ENCODE measurements around the gene KRTAP29-1. TPM values are rescaled to one million over a fixed set of nuclear protein-coding genes. Genes with fewer than 3 reads are reported as not detected.

Gene KRTAP29-1
- total RNA-seq (2014; rRNA removed; shearing (Covaris generic)), result not detected in 2 replicates
- not detected in 2 replicates for polyA plus RNA-seq (2016; fragmentation: Nextera tagmentation; extraction: Ambion mirVana)
- long read RNA-seq, result 0 reads

- Histone ChIP-seq H3K4me3 (no peak within 1 kb of the TSS), H3K36me3 (ENCODE audit: insufficient read depth) (no peaks in the 10 kb centered on the region; the same call in 1 of the 2 replicates), H2AFZ (0 out of 2 replicates have a peak within 1 kb of the TSS, but pooled peaks have one; percentile 23), H3K4me2 (no peak within 1 kb of the TSS), H3K9me2 (ENCODE audit: insufficient read depth) (no peaks in the 10 kb centered on the region), H3K27ac (ENCODE audit: low read depth) (no peak within 1 kb of the TSS), H3K4me1 (ENCODE audit: insufficient read depth) (no peaks in the 10 kb centered on the region), H3K79me2 (replicated peaks; ENCODE audit: insufficient read depth) (no peaks in the 10 kb centered on the region), H4K20me1 (replicated peaks; ENCODE audit: insufficient read depth) (no peaks in the 10 kb centered on the region), H3K27me3 (ENCODE audit: insufficient read depth) (no peaks in the 10 kb centered on the region), H3F3A (replicated peaks; ENCODE audit: low read depth) (no peaks in the 10 kb centered on the region)
- Mint-ChIP-seq H3K27me3 (ENCODE audit: insufficient read depth, low read depth, poor library complexity) (peaks cover 2% of the 10 kb centered on the region), H3K9me3 (no peaks in the 10 kb centered on the region; the same call in 2 of the 3 replicates), H3K4me1 (no peaks in the 10 kb centered on the region), H3K4me3 (no peak within 1 kb of the TSS), H3K27ac (no peak within 1 kb of the TSS), H3K36me3 (ENCODE audit: low read depth) (no peaks in the 10 kb centered on the region)
- no peak for ATAC-seq
- TF ChIP-seq CREB1 (CRISPR knock-in tag; IDR thresholded peaks at IDR 0.05; ENCODE audit: low read depth) (no peak), REST (IDR thresholded peaks at IDR 0.05; ENCODE audit: unreplicated experiment) (no peak), JUNB (IDR thresholded peaks at IDR 0.05; ENCODE audit: unreplicated experiment) (no peak)
- DNase-seq (ENCODE audit: low spot score), result no peak
Observed at GRCh38 chr17:41301916-41302901, at the start of gene KRTAP29-1. Gene KRTAP29-1 (minus strand): TSS chr17:41302851. CDS start chr17:41302851, 0 bp downstream.

GRCh38 chr17:41351177-41351576, 48.5 kb upstream of the KRTAP29-1 start:
- H3K4me3 Mint-ChIP-seq, result no peak overlapping the region
- H3K79me2 ChIP-seq (replicated peaks; ENCODE audit: insufficient read depth), result no peaks in the 10 kb centered on the region
- no peak for DNase-seq (ENCODE audit: low spot score)
- H3K4me3 ChIP-seq, result no peak overlapping the region
- no peak overlapping the region for H2AFZ ChIP-seq
- H3K9me3 Mint-ChIP-seq, result no peaks in the 10 kb centered on the region
- peaks cover 6% of the 10 kb centered on the region; the same call in 1 of the 2 replicates for H3K9me2 ChIP-seq (ENCODE audit: insufficient read depth)
- H3K4me1 Mint-ChIP-seq, result no peaks in the 10 kb centered on the region
- ATAC-seq, result no peak
- no peak overlapping the region for H3K27ac ChIP-seq (ENCODE audit: low read depth)
- no peaks in the 10 kb centered on the region for H3K27me3 ChIP-seq (ENCODE audit: insufficient read depth)
- no peaks in the 10 kb centered on the region for H3K36me3 Mint-ChIP-seq (ENCODE audit: low read depth)
- no peak overlapping the region for H3K27ac Mint-ChIP-seq
- no peaks in the 10 kb centered on the region for H3F3A ChIP-seq (replicated peaks; ENCODE audit: low read depth)
- peaks cover 2% of the 10 kb centered on the region for H3K27me3 Mint-ChIP-seq (ENCODE audit: insufficient read depth, low read depth, poor library complexity)
- 0 out of 2 replicates have a peak, but pooled peaks cover 4% of the 10 kb centered on the region for H4K20me1 ChIP-seq (replicated peaks; ENCODE audit: insufficient read depth)
- no peaks in the 10 kb centered on the region for H3K4me1 ChIP-seq (ENCODE audit: insufficient read depth)
- no peaks in the 10 kb centered on the region for H3K36me3 ChIP-seq (ENCODE audit: insufficient read depth)
- no peak overlapping the region for H3K4me2 ChIP-seq
- TF ChIP-seq ZNF331 (CRISPR knock-in tag; IDR thresholded peaks at IDR 0.05; ENCODE audit: low read depth), result no peak
- no peak for TF ChIP-seq EZH2 (IDR thresholded peaks at IDR 0.05; ENCODE audit: low read depth, unreplicated experiment)
- no peak for TF ChIP-seq EZH2phosphoT487 (IDR thresholded peaks at IDR 0.05; ENCODE audit: unreplicated experiment)
- TF ChIP-seq NANOG (IDR thresholded peaks at IDR 0.05; ENCODE audit: borderline replicate concordance), result no peak
- no peak for TF ChIP-seq STAT1 (IDR thresholded peaks at IDR 0.05; ENCODE audit: unreplicated experiment)
- no peak for TF ChIP-seq REST (IDR thresholded peaks at IDR 0.05; ENCODE audit: unreplicated experiment)
- no peak for TF ChIP-seq JUNB (IDR thresholded peaks at IDR 0.05; ENCODE audit: unreplicated experiment)
- no peak for TF ChIP-seq CREB1 (CRISPR knock-in tag; IDR thresholded peaks at IDR 0.05; ENCODE audit: low read depth)
